HPDE6-E6E7 (cell line): ENCODE results near the gene SCN1B.
"Not testable (repeated sequence)": the region's sequence is repeated elsewhere in the genome, so short reads cannot be mapped to it uniquely, and the experiment has no call there.

Experiments used
- DNase-seq: peaks from one replicate; pipeline ENCODE4 v3.0.0; 2011; ENCODE audit warnings: missing footprints; ENCODE audit errors: extremely low spot score

SCN1B gene

GRCh38 chr19:35017507-35017906 is 12.8 kb upstream of the SCN1B start:
- no peak for DNase-seq

- no peak for DNase-seq
Measured at GRCh38 chr19:35018379-35018778, 11.9 kb upstream of the SCN1B start.

GRCh38 chr19:35019144-35019543 is 11.1 kb upstream of the SCN1B start:
- DNase-seq, result no peak

- DNase-seq, result no peak
Measured at GRCh38 chr19:35021016-35021415, 9.3 kb upstream of the SCN1B start.

DNA sequence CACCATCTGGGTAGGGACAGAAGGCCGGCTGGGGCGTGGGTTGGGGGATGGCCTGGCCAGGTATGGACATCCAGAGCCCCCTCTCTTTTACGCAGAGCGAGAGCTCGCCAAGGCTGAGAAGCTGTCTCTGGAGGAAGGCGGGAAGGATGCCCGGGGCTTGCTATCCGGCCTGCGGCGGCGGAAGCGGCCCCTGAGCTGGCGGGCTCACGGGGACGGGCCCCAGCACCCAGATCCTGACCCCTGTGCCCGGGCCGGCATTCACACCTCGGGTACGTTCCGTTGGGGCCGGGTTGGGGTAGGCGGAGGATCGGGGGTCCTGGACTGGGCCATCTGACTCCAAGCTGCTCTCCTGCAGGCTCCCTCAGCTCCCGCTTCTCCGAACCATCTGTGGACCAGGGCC is 8.7 kb upstream of the SCN1B start:
- no peak for DNase-seq

GRCh38 chr19:35022460-35022859 is 7.8 kb upstream of the SCN1B start:
- DNase-seq, result no peak

- no peak for DNase-seq
Measured at GRCh38 chr19:35023428-35023827, 6.8 kb upstream of the SCN1B start.

- no peak for DNase-seq
Measured at GRCh38 chr19:35024095-35024494, 6.2 kb upstream of the SCN1B start.

DNA sequence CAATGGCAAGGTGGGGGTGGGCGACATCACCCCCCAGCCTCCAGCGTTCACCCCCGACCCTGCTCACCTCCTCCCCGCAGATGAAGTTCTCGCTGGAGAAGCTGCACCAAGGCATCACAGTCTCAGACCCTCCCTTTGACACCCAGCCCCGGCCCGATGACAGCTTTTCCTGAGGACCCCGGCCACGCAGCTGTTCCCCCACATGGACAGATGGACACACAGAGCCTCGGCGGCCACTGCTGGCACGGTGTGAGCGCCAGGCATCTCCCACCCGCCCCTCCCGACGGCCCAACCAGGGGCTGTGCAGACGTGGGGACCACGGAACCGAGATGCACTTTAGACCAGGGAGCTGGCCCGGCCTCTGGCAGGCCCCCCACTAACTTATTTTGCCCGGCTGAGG is 4.3 kb upstream of the SCN1B start:
- no peak for DNase-seq

DNA sequence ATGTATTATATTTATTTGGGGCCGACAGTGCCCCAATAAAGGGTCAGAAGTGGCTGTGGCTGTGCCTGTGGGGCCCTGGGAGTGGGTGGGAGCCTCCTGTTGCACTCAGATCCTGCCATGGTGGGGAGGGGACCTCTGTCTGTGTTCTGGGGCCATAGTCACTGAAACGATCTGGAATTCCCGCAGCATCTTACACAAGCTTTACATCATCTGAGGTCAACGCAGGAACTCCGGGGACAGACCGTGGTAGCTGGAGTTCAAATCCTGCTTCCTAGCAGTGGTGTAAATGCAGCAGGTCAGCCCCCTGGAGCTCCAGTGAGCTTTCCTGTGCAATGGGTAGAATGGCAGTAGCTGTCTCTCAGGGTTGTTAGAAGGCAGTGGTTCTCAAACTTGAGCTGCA is 3.9 kb upstream of the SCN1B start:
- no peak for DNase-seq

GRCh38 chr19:35027009-35027408 is 3.3 kb upstream of the SCN1B start:
- no peak for DNase-seq

DNA sequence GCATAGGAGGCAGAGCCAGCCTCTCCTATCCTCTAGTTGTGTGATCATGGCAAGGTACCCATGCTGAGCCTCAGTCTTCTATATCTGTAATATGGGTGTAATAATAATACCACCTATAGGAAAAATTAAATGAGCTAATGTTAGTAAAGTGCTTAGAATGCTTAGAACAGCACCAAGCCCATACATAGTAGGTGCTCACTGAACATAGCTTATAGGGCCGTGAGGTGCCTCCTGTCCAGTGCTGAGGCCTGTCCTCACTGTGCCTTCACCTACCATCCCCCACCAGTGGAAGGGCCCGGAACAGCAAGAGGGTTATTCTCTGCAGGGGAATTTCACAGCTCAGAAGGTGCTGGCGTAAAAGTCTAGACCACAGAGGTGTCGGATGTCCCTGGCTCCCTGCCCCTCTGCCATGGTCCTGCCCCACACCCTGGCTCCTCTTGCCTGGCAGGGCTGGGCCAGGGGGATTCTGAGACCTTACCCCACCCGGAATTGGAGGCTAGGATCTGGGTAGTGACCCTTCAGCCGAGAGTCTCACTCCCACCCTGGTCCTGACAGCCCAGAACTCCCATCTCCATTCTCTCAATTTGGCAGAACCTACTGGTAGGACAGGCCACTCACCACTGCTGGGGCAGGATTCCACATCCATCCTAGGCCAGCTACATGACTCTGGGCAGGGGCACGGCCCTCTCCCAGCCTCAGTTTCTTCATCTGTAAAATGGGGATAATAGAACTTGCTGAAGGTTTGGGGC is 2.2 kb upstream of the SCN1B start:
- no peak for DNase-seq

DNA sequence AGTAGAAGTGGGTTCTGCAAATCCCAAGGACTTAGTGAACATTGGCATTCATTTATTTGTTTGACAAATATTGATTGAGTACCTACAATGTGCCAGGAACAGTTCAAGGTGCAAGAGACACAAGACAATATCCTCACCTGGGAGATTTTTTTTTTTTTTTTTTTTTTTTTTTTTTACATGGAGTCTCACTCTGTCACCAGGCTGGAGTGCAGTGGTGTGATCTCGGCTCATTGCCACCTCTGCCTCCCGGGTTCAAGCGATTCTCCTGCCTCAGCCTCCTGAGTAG is 1.7 kb upstream of the SCN1B start:
- not testable (repeated sequence) for DNase-seq

- not testable (repeated sequence) for DNase-seq
Measured at GRCh38 chr19:35029275-35029736, 964 bp upstream of the SCN1B start.

DNA sequence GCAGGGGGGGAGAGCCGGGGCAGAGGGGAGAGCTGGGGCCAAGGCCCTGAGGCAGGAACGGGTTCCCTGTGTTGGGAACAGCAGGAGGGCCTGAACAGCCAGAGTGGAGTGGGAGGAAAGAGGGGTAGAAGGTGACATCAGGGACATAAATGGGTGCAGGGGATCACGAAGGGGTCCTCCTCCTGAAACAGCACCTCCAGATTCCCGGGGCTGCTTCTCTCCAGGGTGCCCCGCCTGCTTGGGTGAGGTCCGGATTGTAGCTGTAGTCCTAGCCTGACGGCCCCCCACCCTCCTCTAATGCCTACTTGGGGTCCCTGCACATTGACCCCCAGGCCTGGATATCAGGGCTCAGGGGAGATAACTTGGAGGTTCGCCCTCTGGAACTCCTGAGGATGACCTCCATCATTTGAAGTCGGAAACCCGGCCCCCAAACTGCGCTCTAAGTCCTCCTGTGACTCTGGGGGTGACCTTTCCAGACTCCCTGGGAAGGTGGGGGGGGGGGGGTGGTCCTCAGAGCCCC is 473 bp upstream of the SCN1B start:
- no peak for DNase-seq

DNA sequence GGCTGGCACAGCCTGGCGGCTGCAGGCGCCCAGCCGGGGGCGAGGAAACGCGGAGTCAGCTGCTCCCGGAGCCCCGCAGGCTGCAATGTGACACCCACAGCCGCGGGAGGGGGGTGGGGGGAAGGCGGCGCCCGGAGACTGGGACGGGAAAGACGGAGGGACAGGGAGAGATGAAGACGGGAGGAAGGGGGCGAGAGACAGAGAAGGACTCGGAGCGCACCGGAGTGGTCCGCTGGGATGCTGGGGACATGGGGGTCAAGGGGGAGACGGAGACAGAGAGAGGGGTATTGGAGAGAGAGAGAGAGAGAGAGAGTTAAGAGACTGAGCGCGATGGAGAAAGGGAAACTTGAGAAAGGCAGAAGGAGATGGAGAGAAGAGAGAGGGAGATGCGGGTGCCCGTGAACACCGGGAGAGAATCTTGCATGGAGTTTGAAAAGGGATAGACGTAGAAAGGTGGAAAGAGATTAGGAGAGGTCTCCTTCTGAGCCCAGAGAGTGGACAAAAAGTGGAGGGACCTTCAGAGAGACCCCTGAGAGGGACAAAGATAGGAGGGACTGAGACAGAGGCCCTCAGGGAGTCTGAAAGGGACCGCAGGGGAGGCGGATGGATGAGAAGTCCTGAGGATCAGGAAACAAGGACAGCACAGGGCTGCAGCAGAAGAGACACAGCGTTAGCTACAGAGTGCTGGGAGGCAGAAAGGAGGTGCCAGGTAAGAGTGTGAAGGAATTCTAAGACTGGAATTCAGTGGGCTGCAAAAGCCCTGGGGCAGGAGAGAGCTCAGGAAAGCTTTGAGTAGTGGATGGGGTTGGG is 1.0 kb downstream of the SCN1B start:
- no peak for DNase-seq

GRCh38 chr19:35032356-35032865 is 2.1 kb downstream of the SCN1B start:
- DNase-seq, result no peak

DNA sequence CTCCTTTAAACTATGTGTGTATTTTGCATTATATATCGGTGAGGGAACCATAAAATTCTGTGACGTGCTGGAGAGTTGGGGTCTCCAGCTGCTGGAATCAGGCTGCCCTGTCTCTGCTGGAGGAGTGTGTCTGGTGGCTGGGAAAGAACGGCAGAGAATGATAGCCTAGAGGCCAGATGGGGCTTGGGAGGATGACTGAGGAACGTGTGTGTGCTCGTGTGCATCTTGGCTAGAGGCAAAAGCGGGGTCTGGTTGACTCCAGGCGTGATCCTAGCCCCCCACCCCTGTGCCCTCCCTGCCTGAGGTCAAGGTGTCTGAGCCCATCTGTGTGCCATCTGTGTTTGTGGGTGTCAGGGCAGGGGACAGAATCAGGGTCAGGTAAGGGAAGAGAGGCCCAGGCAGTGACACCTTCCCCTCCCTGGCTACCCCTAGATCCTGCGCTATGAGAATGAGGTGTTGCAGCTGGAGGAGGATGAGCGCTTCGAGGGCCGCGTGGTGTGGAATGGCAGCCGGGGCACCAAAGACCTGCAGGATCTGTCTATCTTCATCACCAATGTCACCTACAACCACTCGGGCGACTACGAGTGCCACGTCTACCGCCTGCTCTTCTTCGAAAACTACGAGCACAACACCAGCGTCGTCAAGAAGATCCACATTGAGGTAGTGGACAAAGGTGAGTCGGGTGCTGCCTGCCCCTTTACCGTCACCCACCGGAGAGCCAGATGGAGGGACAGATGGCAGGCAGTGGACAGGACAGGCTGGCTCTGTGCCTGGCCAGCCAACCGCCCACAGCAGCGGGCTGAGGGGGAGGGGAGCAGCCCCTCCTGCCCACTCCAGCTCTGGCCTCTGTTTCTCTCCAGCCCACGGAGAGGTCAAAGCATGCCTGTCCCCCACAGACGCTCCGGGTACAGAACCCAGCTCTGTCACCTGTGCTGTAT is 3.1 kb downstream of the SCN1B start:
- no peak for DNase-seq

DNA sequence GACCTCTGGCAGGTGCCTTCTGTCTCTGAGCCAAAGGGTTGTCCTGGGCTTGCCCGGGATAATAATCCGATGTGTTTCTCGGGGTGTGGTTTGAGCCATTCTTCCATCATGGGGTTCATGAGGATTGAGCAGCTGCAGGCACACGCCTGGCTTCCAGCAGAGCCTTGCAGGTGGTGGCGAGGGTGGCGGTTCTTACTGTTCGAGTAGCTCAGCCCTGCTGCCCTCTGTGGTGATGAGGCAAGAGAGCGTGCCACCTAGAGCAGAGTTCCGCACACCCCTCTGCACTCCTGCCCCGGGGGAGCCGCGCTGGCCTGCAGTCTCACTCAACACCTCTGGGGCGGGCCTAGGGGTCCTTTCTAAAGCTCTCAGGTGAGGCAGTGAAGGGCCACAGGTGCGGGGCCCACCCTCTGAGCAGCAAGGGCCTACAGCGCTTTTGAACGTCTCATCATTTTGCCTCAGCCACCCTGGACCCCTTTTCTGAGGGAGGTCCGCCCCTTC is 3.8 kb downstream of the SCN1B start:
- no peak for DNase-seq

GRCh38 chr19:35034588-35035382 is 4.5 kb downstream of the SCN1B start:
- DNase-seq, result no peak
